ENCODE results near the gene RAD51D.

DNA sequence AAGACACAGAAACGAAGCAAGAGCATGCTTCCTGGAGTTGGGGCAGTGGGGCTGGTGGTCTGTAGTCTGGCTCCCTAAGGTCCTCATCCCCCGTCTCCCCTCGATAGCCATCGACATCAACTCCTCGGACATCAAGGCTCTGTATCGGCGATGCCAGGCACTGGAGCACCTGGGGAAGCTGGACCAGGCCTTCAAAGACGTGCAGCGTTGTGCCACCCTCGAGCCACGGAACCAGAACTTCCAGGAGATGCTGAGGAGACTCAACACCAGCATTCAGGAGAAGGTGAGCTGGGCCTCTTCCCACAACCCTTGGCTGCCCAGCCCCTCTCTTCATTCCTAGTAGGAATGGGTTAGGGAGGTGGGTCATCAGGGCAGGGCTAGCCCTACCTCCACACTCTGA is 30.3 kb upstream of the RAD51D start:
- TF ChIP-seq CTCF (IDR thresholded peaks at IDR 0.05) (no peak), POLR2A (IDR thresholded peaks at IDR 0.05) (no peak)

Data from heart left ventricle (tissue), 13 donors.